Measurements from ENCODE around the gene VPS45.

Gene VPS45

DNA sequence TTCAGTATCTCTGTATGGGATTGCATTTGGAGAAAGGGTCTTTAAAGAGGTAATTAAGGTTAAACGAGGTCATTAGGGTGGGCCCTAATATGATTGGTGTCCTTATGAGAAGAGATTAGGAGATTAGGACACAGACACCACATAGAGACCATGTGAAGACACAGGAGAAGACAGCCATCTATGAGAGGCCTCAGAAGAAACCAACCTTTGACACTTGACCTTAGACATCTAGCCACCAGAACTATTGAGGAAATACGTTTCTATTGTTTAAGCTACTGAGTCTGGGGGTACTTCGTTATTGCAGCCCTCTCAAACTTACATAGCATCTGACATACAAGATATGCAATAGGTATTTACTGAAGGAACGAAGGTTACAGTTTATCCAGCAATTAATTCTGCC, 7.3 kb upstream of the VPS45 start:
- no peak for DNase-seq (ENCODE audit: low read depth)
- H3K4me3 ChIP-seq (ENCODE audit: low read depth, low read length) = no peak overlapping the region
- TF ChIP-seq CTCF (IDR thresholded peaks at IDR 0.05; ENCODE audit: control insufficient read depth, extremely low read depth, insufficient read depth) = no peak

GRCh38 chr1:150061632-150062101, 5.9 kb upstream of the VPS45 start:
- no peak for DNase-seq (ENCODE audit: low read depth)
- no peak for TF ChIP-seq CTCF (IDR thresholded peaks at IDR 0.05; ENCODE audit: control insufficient read depth, extremely low read depth, insufficient read depth)
- H3K4me3 ChIP-seq (ENCODE audit: low read depth, low read length) = no peak overlapping the region

DNA sequence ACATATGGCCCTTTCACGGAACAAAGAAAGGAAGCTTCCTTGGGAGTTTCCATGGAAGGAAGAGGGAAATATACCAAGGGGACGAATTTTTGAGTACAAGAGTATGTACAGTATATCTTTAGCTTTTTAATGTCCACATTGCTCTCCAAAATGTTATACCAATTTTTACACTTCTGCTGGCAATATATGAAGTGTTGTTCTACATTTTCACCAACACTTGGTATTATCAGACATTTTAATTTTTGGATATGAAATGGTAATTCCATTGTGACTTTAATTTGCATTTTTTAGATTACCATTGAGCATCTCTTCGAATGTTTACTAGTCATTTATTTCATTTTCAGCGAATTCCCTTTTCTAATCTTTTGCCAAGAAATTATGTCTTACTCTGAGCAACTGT, 5.5 kb upstream of the VPS45 start:
- no peak for DNase-seq (ENCODE audit: low read depth)
- H3K4me3 ChIP-seq (ENCODE audit: low read depth, low read length) = no peak overlapping the region
- no peak for TF ChIP-seq CTCF (IDR thresholded peaks at IDR 0.05; ENCODE audit: control insufficient read depth, extremely low read depth, insufficient read depth)

GRCh38 chr1:150065184-150065871, 2.2 kb upstream of the VPS45 start:
- no peak for DNase-seq (ENCODE audit: low read depth)
- no peak overlapping the region for H3K4me3 ChIP-seq (ENCODE audit: low read depth, low read length)

DNA sequence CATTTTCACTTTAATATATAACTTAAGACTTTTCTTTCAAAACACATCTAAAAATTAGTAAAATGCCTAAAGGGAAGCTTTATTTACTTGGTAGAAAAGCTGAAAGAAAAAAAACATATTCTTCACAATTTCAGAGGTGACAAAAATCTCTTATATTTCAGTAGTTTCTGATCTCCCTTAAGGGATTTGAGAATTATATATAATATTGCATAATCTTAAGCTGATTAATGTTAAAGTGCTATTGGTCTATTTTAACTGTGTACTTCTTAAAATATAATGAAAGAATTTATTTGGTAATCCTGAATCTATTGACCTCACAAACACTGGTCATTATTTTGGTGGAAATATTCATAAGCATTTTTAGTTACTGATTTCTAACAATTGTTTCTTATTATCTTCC, 1.2 kb upstream of the VPS45 start:
- TF ChIP-seq CTCF (IDR thresholded peaks at IDR 0.05; ENCODE audit: control insufficient read depth, extremely low read depth, insufficient read depth) = no peak
- peak overlapping the region; percentile 63 for H3K4me3 ChIP-seq (ENCODE audit: low read depth, low read length)
- DNase-seq (ENCODE audit: low read depth) = no peak

More at GRCh38 chr1:150065184-150065871, 2.2 kb upstream of the VPS45 start:
- TF ChIP-seq CTCF (IDR thresholded peaks at IDR 0.05; ENCODE audit: control insufficient read depth, extremely low read depth, insufficient read depth) = no peak

DNA sequence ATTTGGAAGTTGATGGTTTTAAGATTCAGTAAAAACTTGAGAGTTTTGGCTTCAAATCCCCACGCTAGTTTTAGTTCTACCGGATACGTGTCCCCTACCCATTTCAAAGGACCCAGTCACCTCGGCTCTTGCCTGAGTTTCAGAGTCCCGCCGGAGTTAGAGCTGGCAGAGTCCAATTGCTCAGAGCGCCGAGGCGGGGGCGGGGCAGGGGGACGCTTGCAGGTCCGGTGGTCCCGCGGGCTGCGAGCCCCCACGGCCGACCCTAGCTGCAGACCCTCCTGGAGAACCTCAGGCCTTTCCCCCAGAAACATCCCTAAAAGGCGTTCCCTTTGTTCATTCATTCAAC, 765 bp upstream of the VPS45 start:
- DNase-seq (ENCODE audit: low read depth) = no peak
- TF ChIP-seq CTCF (IDR thresholded peaks at IDR 0.05; ENCODE audit: control insufficient read depth, extremely low read depth, insufficient read depth) = no peak
- H3K4me3 ChIP-seq (ENCODE audit: low read depth, low read length) = peak overlapping the region; percentile 63

DNA sequence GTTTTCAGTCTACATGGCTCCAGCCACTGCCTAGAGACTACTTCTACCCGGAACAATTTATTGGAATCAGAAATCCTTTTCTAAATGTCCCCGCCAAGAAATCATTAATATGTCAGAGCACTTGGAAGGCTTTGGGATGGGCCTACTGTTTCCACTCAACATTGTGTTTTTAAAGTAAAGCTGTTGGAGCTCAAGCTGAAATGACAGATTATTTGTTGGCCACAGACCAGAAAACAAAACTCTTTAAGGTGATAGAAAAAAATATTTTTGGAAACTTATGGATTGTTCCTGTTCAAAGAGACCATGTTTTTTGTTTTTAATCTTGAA, 496 bp downstream of the VPS45 start:
- TF ChIP-seq CTCF (IDR thresholded peaks at IDR 0.05; ENCODE audit: control insufficient read depth, extremely low read depth, insufficient read depth) = no peak
- DNase-seq (ENCODE audit: low read depth) = no peak
- H3K4me3 ChIP-seq (ENCODE audit: low read depth, low read length) = peak overlapping the region; percentile 63
